ENCODE measurements around the gene SCNN1A.

GRCh38 chr12:6384499-6385436 lies 9.4 kb upstream of the SCNN1A start:
- TF ChIP-seq POLR2A (IDR thresholded peaks at IDR 0.05) (no peak), CTCF (IDR thresholded peaks at IDR 0.05) (no peak), EP300 (IDR thresholded peaks at IDR 0.05) (no peak)
